GM19324 (cell line): ENCODE results near the gene ICAM4.

Experiments used
- ATAC-seq: cut with Tn5 transposase; IDR thresholded peaks from one replicate; pipeline ENCODE4 v1.9.1; 2021; ENCODE audit warnings: mild to moderate bottlenecking, moderate library complexity; ENCODE audit not compliant: unreplicated experiment, low FRiP score

ICAM4 gene

DNA sequence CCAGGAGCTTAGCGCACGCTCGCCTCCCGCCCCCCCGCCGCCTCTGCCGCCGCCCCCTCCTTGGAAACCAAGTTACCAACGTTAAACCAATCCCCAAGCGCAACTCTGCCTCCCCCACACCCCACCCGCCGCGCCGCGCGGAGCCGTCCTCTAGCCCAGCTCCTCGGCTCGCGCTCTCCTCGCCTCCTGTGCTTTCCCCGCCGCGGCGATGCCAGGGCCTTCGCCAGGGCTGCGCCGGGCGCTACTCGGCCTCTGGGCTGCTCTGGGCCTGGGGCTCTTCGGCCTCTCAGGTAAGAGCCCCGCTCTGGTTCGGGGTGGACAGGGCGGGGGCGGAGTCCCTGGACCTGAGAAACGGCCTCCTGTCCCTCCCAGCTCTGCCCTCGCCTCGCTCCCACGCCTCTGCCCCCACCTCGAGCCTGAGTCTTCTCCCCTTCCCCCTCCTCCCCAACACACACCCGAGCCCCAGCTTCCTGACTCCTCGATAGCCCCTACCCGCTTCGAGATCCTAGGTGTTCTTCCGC is 3.1 kb downstream of the ICAM4 start, which contains the start of gene ICAM5:
TSS of gene ICAM5 (plus strand) at position 117 of the 521 bp plus-strand sequence. CDS start at position 209, 92 bp downstream.
- ATAC-seq: no peak

DNA sequence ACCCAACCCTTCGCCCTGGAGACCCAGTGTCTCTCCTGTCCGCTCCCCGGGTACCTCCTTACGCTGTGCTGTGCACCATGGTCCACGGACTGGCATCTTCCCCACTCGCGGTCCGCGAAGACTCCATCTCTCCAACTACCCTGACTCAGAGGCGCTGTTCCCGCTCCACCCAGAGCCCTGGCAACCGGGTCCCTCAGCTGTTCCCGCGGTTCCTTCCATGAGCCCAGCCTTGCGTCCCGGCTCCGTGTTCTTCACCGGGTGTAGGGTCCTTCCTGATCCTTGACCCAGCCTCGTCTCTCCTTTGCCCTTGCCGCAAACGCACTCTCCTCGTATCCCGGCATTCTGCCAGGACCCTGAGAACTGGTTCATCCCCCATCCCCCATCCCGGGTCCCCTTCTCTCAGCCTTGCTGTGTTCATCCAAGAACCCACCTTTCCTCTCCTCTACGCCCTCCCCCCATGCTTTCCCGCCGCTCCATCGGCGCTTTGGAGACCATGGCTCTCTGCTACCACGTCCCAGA is 3.7 kb downstream of the ICAM4 start:
- no peak for ATAC-seq

DNA sequence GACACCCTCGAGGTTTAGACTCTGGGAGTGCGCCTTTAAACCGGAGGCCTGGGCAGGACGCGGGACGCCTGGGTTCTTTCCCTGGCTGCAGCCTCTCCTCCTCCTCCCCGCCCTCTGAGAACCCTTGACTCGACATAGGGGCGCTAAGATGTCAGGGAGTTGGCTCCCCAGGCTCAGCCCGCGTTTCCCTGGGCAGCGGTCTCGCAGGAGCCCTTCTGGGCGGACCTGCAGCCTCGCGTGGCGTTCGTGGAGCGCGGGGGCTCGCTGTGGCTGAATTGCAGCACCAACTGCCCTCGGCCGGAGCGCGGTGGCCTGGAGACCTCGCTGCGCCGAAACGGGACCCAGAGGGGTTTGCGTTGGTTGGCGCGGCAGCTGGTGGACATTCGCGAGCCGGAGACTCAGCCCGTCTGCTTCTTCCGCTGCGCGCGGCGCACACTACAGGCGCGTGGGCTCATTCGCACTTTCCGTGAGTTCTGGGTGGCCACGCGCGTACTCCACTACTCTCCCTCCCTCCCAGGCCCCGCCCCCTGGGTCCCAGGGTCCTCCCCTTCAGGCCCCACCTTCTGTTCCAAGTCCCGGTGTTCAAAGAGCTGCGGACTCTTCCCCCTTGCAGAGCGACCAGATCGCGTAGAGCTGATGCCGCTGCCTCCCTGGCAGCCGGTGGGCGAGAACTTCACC is 4.3 kb downstream of the ICAM4 start:
- no peak for ATAC-seq

DNA sequence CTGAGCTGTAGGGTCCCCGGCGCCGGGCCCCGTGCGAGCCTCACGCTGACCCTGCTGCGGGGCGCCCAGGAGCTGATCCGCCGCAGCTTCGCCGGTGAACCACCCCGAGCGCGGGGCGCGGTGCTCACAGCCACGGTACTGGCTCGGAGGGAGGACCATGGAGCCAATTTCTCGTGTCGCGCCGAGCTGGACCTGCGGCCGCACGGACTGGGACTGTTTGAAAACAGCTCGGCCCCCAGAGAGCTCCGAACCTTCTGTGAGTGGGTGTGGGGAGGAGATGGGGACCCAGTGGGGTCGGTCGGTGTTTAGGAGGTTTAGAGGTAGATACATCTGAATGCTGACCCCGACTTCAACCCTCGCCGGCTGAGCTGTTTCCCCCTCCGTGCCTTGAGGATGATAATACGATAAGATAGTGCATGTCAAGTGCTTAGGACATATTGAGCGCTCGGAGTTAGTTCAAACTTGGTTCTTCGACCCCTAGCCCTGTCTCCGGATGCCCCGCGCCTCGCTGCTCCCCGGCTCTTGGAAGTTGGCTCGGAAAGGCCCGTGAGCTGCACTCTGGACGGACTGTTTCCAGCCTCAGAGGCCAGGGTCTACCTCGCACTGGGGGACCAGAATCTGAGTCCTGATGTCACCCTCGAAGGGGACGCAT is 4.9 kb downstream of the ICAM4 start:
- ATAC-seq: no peak

DNA sequence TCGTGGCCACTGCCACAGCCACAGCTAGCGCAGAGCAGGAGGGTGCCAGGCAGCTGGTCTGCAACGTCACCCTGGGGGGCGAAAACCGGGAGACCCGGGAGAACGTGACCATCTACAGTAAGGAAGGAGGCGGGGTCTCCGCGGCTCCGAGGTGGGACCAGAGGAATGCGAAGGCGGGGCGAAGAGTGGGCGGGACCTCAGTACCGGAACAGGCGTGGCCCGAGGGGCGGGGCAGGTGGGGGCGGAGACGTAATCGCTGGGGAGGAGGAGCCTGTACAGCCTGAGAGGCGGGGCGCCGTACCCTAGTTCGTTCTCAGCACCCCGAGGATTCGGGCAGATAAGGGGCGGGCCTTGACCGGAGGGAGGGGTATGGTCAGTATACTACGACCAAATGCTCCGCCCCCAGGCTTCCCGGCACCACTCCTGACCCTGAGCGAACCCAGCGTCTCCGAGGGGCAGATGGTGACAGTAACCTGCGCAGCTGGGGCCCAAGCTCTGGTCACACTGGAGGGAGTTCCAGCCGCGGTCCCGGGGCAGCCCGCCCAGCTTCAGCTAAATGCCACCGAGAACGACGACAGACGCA is 5.5 kb downstream of the ICAM4 start:
- no peak for ATAC-seq

DNA sequence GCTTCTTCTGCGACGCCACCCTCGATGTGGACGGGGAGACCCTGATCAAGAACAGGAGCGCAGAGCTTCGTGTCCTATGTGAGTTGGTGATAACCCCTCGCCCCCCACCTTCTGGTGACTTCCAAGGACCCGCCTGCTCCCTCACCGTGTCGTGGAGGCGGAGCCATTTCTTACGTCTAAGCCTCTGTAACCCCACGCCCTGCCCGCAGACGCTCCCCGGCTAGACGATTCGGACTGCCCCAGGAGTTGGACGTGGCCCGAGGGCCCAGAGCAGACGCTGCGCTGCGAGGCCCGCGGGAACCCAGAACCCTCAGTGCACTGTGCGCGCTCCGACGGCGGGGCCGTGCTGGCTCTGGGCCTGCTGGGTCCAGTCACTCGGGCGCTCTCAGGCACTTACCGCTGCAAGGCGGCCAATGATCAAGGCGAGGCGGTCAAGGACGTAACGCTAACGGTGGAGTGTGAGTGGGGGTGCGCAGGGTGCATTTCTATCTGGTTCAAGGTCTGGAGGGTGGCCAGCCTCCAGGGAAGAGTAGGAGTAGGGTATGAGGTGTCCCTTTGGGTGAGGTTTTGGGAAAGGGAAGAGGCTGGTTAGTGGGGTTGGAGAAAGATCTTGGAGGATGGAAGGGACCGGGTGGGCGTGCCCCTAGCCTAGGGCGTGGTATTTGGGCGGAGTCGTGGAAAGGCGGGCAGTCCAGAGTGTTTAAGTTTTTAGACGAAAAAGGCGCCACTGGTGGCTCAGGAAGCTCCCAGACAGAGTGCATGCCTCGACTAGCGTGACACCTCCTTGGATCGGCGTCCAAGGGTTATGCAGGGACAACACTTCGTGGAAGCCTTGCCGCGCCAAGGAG is 6.3 kb downstream of the ICAM4 start:
- no peak for ATAC-seq

DNA sequence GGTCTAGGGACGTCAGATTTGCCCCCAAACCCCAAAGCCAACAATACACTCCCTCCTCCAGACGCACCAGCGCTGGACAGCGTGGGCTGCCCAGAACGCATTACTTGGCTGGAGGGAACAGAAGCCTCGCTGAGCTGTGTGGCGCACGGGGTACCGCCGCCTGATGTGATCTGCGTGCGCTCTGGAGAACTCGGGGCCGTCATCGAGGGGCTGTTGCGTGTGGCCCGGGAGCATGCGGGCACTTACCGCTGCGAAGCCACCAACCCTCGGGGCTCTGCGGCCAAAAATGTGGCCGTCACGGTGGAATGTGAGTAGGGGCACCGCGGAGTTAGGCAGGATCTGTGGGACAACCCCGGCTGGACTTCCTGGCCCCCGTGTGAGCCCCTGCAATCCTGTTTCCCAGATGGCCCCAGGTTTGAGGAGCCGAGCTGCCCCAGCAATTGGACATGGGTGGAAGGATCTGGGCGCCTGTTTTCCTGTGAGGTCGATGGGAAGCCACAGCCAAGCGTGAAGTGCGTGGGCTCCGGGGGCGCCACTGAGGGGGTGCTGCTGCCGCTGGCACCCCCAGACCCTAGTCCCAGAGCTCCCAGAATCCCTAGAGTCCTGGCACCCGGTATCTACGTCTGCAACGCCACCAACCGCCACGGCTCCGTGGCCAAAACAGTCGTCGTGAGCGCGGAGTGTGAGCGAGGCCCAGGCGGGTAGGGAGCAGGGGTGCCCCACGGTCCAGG is 7.0 kb downstream of the ICAM4 start:
- no peak for ATAC-seq

DNA sequence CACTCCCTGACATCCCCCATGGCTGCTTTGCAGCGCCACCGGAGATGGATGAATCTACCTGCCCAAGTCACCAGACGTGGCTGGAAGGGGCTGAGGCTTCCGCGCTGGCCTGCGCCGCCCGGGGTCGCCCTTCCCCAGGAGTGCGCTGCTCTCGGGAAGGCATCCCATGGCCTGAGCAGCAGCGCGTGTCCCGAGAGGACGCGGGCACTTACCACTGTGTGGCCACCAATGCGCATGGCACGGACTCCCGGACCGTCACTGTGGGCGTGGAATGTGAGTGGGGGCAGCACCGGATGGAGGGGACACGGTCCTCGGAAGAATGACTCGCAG is 7.6 kb downstream of the ICAM4 start:
- ATAC-seq: no peak

DNA sequence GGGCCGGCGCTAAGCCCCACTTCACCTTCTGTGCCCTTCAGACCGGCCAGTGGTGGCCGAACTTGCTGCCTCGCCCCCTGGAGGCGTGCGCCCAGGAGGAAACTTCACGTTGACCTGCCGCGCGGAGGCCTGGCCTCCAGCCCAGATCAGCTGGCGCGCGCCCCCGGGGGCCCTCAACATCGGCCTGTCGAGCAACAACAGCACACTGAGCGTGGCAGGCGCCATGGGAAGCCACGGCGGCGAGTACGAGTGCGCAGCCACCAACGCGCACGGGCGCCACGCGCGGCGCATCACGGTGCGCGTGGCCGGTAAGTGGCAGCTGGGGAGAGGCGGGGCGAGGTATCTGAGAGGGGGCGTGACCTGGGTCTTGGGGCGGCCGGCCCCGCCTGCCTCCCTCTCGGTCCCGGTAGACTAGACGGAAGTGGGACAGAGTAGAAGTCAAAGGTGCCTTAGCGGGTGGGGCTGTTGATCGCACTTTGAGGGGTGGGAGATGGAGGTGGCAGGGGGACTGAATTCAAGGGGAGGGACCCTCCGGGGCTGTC is 8.6 kb downstream of the ICAM4 start:
- peak; percentile 72 for ATAC-seq

DNA sequence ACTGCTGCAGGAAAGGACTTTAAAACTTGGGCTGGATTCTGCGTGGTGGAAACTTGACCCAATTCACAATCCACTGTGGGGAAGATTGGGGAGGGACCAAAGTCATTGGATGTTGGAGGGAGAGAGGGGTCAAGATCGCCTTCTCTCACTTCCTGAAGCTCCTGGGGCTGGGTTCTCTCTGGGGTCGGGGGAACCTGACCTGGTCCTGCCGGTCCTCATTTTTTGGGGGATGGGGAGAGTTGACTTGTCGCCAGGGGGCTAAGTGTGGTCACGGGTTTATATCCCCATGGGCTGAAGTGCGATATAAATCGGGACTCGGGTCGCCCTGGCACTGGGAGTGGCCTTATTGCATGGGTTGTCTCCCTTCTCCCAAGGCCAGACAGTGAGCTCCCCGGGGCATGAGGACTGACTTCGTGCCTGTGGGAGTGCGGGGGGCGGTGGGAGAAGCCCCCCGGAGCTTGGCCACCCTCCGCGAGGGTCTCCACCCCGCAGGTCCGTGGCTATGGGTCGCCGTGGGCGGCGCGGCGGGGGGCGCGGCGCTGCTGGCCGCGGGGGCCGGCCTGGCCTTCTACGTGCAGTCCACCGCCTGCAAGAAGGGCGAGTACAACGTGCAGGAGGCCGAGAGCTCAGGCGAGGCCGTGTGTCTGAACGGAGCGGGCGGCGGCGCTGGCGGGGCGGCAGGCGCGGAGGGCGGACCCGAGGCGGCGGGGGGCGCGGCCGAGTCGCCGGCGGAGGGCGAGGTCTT is 9.3 kb downstream of the ICAM4 start:
- ATAC-seq: no peak

DNA sequence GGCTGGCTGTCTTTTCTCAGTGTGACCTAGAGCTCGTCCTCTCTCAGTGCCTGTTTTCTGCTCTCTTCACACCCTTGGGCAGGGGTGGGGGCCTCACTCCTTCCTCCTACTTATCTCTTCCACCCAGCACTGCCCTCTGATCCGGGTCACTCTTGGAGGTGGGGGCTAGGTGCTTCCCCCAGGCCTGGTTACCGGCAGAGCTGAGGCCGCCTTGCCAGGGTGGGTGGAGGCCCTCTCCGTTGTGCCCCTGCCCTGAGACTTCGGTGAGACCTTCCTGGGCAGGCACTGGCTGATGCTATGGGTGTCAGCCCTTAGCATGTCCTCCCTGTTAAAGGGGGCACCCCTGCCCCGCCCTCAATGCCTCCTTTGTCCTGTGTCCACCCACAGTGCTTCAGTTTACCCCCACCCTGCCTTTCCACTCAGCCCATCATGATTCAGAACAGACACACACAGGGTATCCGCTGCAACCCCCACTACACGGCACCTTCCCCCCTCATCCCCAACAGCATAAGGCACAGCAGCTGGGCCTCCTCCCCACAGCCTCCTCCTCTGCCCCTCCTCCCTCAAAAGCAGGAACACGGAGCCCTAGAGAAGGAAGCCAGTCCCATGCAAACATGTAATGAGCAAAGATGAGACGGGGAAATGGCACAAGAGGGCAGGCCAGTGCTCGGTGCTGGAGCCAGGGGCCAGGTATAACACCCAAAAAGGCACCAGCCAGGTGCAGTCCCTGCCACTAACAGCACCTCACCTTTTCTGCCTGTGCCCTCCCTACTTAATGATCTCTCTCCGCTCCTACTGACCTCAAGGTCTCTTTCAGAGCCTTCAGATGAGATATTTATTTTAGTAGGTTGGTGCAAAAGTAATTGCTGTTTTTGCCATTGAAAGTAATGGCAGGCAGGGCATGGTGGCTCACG is 13.0 kb downstream of the ICAM4 start:
- no peak for ATAC-seq

DNA sequence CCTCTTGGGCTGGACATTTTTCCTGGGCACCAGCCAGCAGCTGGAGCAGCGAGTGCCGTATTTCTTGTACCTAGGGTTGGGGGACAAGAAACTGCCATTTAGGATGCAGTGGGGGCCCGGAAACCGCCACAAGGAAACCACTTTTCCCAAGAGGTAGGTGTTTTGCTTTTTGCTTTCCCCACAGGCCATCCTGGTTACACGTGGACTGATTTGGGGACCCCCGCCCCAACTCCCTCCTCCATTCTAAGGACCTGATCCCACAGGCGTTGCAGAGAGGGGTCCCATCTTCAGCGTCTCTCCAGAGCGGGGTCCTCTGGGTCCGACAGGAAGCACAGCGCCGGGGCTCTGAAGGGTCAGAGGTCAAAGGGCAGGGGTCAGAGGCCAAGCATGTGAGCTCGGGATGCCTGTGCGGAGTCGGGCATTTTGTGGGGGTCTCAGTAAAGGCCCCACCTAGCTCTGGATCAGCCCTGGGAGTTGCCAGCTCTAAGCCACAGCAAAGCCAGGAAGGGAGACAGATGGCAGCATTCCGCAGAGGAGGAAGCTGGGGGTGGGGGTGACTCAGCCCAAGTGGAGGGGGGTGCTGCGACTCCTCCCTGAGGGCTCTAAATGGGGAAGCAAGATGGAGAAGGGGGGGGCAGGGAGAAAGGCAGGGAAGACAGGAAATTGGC is 18.5 kb downstream of the ICAM4 start:
- ATAC-seq: no peak

DNA sequence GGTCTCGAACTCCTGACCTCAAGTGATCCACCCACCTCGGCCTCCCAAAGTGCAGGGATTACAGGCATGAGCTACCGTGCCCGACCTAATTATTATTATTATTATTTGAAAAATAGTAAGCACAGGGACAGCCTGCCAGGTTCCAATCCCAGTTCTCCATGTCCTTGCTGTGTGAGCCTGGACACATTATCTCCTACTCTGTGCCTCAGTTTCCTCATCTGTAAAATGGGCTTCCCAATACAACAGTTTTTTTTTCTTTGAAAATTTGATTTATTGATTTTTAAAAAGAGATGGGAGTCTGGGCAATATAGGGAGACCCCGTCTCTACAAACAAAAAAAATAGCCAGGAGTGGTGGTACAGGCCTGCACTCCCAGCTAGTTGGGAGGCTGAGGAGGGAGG is 19.6 kb downstream of the ICAM4 start:
- no peak for ATAC-seq

DNA sequence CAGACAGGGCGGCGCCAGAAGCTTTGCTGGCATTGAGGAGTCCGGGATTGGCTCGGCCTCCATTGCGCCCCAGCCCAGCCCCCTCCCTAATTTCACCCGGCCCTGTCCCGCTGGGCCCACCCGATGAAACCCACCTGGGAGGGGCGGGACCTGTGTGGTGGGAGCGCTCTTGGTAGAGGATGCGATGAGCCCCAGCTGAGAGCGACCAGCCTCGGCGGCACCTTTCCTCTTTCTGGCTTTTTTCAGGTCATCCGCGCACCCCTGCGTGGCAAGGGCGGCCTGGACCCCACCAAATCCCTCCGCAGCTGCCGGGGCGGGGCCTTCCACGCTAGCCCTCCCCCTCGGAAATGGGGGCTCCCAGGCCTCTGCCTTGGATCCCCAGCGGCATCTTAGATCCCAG is 22.7 kb downstream of the ICAM4 start, which contains the start of gene ZGLP1:
TSS of gene ZGLP1 (minus strand) at position 393 of the 400 bp plus-strand sequence.
- ATAC-seq: no peak

DNA sequence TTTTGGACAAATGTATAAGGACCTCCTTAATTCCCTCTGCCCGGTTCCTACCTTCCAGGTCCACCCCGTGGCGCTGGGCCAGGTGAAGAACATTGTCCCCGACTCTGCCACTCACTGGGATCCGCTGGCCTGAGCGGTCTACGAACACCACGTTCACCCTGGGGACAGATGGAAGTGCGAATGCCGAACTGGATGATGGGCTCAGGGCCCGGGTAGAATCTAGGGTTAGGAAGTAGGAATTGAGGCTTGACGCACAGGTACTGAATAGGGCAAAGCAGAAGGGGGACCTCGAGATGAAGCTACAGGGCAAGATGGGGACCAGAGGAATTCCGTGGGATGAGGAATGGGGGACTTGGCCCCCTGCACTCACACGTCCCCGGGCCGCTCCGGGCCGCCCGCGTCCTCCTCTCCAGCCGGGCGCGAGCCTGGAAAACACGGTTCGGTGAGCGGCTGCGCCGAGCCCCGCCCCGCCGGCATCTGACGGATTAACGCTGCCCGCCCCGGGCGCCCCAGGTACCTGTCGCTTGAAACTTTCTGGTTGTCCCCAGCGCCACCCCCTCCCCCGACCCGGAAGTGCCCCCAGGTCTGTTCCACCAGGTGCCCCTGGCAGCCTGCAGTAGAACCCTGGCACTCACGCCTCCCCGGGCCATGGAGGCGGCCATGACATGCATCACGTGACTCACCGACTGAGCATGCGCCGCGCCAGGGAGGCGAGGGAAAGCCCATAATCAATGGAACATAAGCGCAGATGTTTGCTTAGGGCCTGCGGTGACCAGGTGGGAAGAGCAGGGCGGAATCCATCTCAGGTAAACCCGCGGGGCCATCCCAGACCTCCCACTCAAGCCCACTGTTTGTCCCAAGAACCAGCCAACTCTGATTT is 28.8 kb downstream of the ICAM4 start, which contains the start of gene FDX2:
TSS of gene FDX2 (minus strand) at position 681 of the 880 bp plus-strand sequence. CDS start at position 662, 19 bp downstream.
- ATAC-seq: peak; percentile 68
